H9 (cell line): ENCODE data around the gene ZMIZ1. TPM values are rescaled to one million over a fixed set of nuclear protein-coding genes. Genes with fewer than 3 reads are reported as not detected.

Experiments used
- DNase-seq: peaks from one replicate; pipeline ENCODE4 v3.0.0-alpha.2; 2017
- H2AFZ ChIP-seq: one replicate; pipeline ENCODE4 v1.6.1; 2013; ENCODE audit warnings: mild to moderate bottlenecking, low read length, control low read depth, moderate library complexity
- H2AK5ac ChIP-seq: 2 replicates; pipeline ENCODE4 v1.6.1; 2013; ENCODE audit warnings: low read length, control low read depth, mixed read lengths; ENCODE audit not compliant: insufficient read length
- H2BK120ac ChIP-seq: one replicate; pipeline ENCODE4 v1.6.1; 2013; ENCODE audit warnings: low read depth, mild to moderate bottlenecking, low read length, control low read depth, inconsistent platforms; ENCODE audit not compliant: poor library complexity, severe bottlenecking
- H2BK12ac ChIP-seq: 2 replicates; pipeline ENCODE4 v1.6.1; 2013; ENCODE audit warnings: low read length, control low read depth, mixed read lengths, low read depth; ENCODE audit not compliant: insufficient read length
- H2BK15ac ChIP-seq: 2 replicates; pipeline ENCODE4 v1.6.1; 2013; ENCODE audit warnings: low read depth, low read length, control low read depth
- H2BK20ac ChIP-seq: one replicate; pipeline ENCODE4 v1.6.1; 2013; ENCODE audit warnings: low read depth, mild to moderate bottlenecking, low read length, control low read depth, inconsistent platforms; ENCODE audit not compliant: poor library complexity, severe bottlenecking
- H2BK5ac ChIP-seq: 2 replicates; pipeline ENCODE4 v1.6.1; 2013; ENCODE audit warnings: low read length, control low read depth, mixed read lengths; ENCODE audit not compliant: insufficient read length
- H3K14ac ChIP-seq: 2 replicates; pipeline ENCODE4 v1.6.1; 2013; ENCODE audit warnings: low read length, control low read depth; ENCODE audit not compliant: insufficient read depth
- H3K18ac ChIP-seq: 2 replicates; pipeline ENCODE4 v1.6.1; 2013; ENCODE audit warnings: low read depth, mild to moderate bottlenecking, mixed read lengths, low read length, control low read depth; ENCODE audit not compliant: insufficient read length
- H3K23ac ChIP-seq: 2 replicates; pipeline ENCODE4 v1.6.1; 2013; ENCODE audit warnings: low read length, control low read depth, mixed read lengths, low read depth; ENCODE audit not compliant: insufficient read length
- H3K23me2 ChIP-seq: 2 replicates; pipeline ENCODE4 v1.6.1; 2013; ENCODE audit warnings: low read depth, mild to moderate bottlenecking, mixed read lengths, low read length, control low read depth; ENCODE audit not compliant: insufficient read length, poor library complexity, severe bottlenecking
- H3K27ac ChIP-seq: 2 replicates; pipeline ENCODE4 v1.5.1; 2013; ENCODE audit warnings: low read length, control low read depth, mixed read lengths, low read depth; ENCODE audit not compliant: insufficient read length
- H3K27me3 ChIP-seq: 2 replicates; pipeline ENCODE4 v1.6.1; 2013; ENCODE audit warnings: low read length, control low read depth, inconsistent platforms; ENCODE audit not compliant: insufficient read depth
- H3K4ac ChIP-seq: 2 replicates; pipeline ENCODE4 v1.6.1; 2013; ENCODE audit warnings: low read depth, mild to moderate bottlenecking, control low read depth, inconsistent platforms, low read length, moderate library complexity
- H3K4me1 ChIP-seq: 2 replicates; pipeline ENCODE4 v1.6.1; 2013; ENCODE audit warnings: low read length, control low read depth, inconsistent platforms; ENCODE audit not compliant: insufficient read depth
- H3K4me2 ChIP-seq: 2 replicates; pipeline ENCODE4 v1.6.1; 2013; ENCODE audit warnings: low read length, control low read depth, mixed read lengths; ENCODE audit not compliant: insufficient read length, insufficient read depth
- H3K56ac ChIP-seq: 2 replicates; pipeline ENCODE4 v1.6.1; 2013; ENCODE audit warnings: low read depth, mild to moderate bottlenecking, mixed read lengths, low read length, control low read depth; ENCODE audit not compliant: insufficient read length
- H3K79me1 ChIP-seq: 2 replicates; pipeline ENCODE4 v1.6.1; 2013; ENCODE audit warnings: low read depth, mild to moderate bottlenecking, moderate library complexity, low read length, control low read depth, inconsistent platforms; ENCODE audit not compliant: insufficient read depth, poor library complexity, severe bottlenecking
- H3K79me2 ChIP-seq: 2 replicates; pipeline ENCODE4 v1.6.1; 2013; ENCODE audit warnings: low read length, control low read depth, inconsistent platforms; ENCODE audit not compliant: insufficient read depth
- H3K9ac ChIP-seq: 2 replicates; pipeline ENCODE4 v1.6.1; 2013; ENCODE audit warnings: low read length, control low read depth, mixed read lengths; ENCODE audit not compliant: insufficient read length; ENCODE audit errors: extremely low read depth
- H3K9me3 ChIP-seq: one replicate; pipeline ENCODE4 v1.6.1; 2013; ENCODE audit warnings: low read depth, low read length, inconsistent platforms; ENCODE audit not compliant: control insufficient read depth
- H3T11ph ChIP-seq: one replicate; pipeline ENCODE4 v1.6.1; 2013; ENCODE audit warnings: mild to moderate bottlenecking, low read length, control low read depth, inconsistent platforms
- H4K20me1 ChIP-seq: one replicate; pipeline ENCODE4 v1.6.1; 2013; ENCODE audit not compliant: control insufficient read depth, insufficient read length, insufficient read depth
- H4K5ac ChIP-seq: 2 replicates; pipeline ENCODE4 v1.6.1; 2013; ENCODE audit warnings: low read depth, mild to moderate bottlenecking, mixed read lengths, low read length, control low read depth; ENCODE audit not compliant: insufficient read length
- H4K8ac ChIP-seq: replicated peaks from 2 replicates; pipeline ENCODE4 v1.6.1; 2013; ENCODE audit warnings: low read length, control low read depth, mixed read lengths, low read depth; ENCODE audit not compliant: insufficient read length
- H4K91ac ChIP-seq: 2 replicates; pipeline ENCODE4 v1.6.1; 2013; ENCODE audit warnings: low read depth, mild to moderate bottlenecking, moderate library complexity, mixed read lengths, low read length, control low read depth; ENCODE audit not compliant: insufficient read length
- H3K27ac Mint-ChIP-seq, 3 experiments: 2 replicates in 2 of 3; 3 replicates in 1 of 3; pipeline ENCODE4 v1.8.0; 2020 to 2021; ENCODE audit warnings: mixed read lengths in 3 of 3, mild to moderate bottlenecking in 1 of 3, moderate library complexity in 1 of 3
- H3K27me3 Mint-ChIP-seq: 2 replicates; pipeline ENCODE4 v1.8.0; 2021; ENCODE audit warnings: low read depth, mild to moderate bottlenecking, moderate library complexity, mixed read lengths
- H3K36me3 Mint-ChIP-seq, 3 experiments: 2 replicates in 2 of 3; 3 replicates in 1 of 3; pipeline ENCODE4 v1.8.0; 2020 to 2021; ENCODE audit warnings: low read depth in 3 of 3, mixed read lengths in 3 of 3; ENCODE audit not compliant: insufficient read depth in 1 of 3
- H3K4me1 Mint-ChIP-seq, 2 experiments: 2 replicates each; pipeline ENCODE4 v1.8.0; 2020; ENCODE audit warnings: mixed read lengths in 2 of 2
- H3K4me3 Mint-ChIP-seq, 2 experiments: 2 replicates in 1 of 2; 3 replicates in 1 of 2; pipeline ENCODE4 v1.8.0; 2020 to 2021; ENCODE audit warnings: mild to moderate bottlenecking in 2 of 2, mixed read lengths in 2 of 2, moderate library complexity in 1 of 2
- H3K9me3 Mint-ChIP-seq, 2 experiments: 2 replicates in 1 of 2; 3 replicates in 1 of 2; pipeline ENCODE4 v1.8.0; 2020; ENCODE audit warnings: mild to moderate bottlenecking in 2 of 2, mixed read lengths in 2 of 2, moderate library complexity in 1 of 2
- WGBS: extraction: QIAGEN DNeasy Blood & Tissue Kit; methylation state at CpG from one replicate; pipeline ENCODE4 v1.1.7; 2013; ENCODE audit warnings: missing lambda C conversion rate, low lambda C conversion rate, mixed read lengths; ENCODE audit not compliant: insufficient read length; ENCODE audit errors: extremely low coverage; 5-methylcytosine and 5-hydroxymethylcytosine counted together
- total RNA-seq: library from RNA; stranded (reverse); gene quantifications from 2 replicates; pipeline ENCODE4 v1.2.1, GENCODE V29; 2021
- TF ChIP-seq, protein P1 (sequence below): fragments of 200-600 bp; sonication (generic); conservative IDR thresholded peaks from 3 replicates; pipeline ENCODE4 v1.8.0; 2021; ENCODE audit warnings: antibody characterized with exemption, mild to moderate bottlenecking

Gene ZMIZ1
- total RNA-seq, 1 experiment from 2014 or later, result 36.9 TPM

DNA sequence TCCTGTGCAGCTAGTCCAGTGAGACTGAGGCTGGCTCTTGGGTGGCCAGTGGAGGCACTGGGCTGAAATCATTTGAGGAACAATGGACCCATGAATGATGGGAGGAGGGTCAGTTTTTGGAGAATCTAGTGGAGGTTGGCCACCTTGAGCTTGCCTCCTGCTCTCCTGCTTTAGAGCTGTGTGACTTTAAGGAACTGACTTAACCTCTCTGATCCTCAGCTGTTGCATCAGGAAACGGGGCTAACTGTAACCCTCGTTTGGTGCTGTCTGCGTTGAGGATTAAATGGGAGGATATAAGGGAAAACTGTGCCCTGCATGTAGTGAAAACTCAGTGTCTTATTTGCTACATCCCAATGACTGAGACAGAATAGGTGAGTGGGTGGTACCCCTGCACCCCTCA is 163.1 kb downstream of the ZMIZ1 start:
- no peaks in the 10 kb centered on the region for H3K9me3 ChIP-seq
- H2BK12ac ChIP-seq, result no peak overlapping the region
- H3K9ac ChIP-seq, result no peak overlapping the region
- H3K9me3 Mint-ChIP-seq, result no peaks in the 10 kb centered on the region
- H2AK5ac ChIP-seq, result no peak overlapping the region
- no peak overlapping the region for H3K4me2 ChIP-seq
- no peak overlapping the region for H2BK20ac ChIP-seq
- no peak overlapping the region for H3K4me3 Mint-ChIP-seq
- no peak overlapping the region for H4K91ac ChIP-seq
- H3K4me1 Mint-ChIP-seq, result peaks cover 39 to 47% of the 10 kb centered on the region in 2 experiments
- H4K8ac ChIP-seq, result no peak overlapping the region
- no peak overlapping the region for H4K5ac ChIP-seq
- no peak overlapping the region for H2BK5ac ChIP-seq
- H3K14ac ChIP-seq, result no peak overlapping the region
- H3K27ac ChIP-seq, result no peak overlapping the region
- H3K27me3 ChIP-seq, result peaks cover 11% of the 10 kb centered on the region; the same call in 1 of the 2 replicates
- no peak overlapping the region for H2BK15ac ChIP-seq
- peaks cover 7 to 16% (median 16%) of the 10 kb centered on the region in 3 experiments; a peak in 6 of 7 replicates for H3K36me3 Mint-ChIP-seq
- no peak overlapping the region for H3K4ac ChIP-seq
- no CpG with 5 or more reads among the region's 3 CpGs for WGBS
- no peak overlapping the region for H3K56ac ChIP-seq
- H3K23ac ChIP-seq, result no peak overlapping the region
- TF ChIP-seq, protein P1, sequence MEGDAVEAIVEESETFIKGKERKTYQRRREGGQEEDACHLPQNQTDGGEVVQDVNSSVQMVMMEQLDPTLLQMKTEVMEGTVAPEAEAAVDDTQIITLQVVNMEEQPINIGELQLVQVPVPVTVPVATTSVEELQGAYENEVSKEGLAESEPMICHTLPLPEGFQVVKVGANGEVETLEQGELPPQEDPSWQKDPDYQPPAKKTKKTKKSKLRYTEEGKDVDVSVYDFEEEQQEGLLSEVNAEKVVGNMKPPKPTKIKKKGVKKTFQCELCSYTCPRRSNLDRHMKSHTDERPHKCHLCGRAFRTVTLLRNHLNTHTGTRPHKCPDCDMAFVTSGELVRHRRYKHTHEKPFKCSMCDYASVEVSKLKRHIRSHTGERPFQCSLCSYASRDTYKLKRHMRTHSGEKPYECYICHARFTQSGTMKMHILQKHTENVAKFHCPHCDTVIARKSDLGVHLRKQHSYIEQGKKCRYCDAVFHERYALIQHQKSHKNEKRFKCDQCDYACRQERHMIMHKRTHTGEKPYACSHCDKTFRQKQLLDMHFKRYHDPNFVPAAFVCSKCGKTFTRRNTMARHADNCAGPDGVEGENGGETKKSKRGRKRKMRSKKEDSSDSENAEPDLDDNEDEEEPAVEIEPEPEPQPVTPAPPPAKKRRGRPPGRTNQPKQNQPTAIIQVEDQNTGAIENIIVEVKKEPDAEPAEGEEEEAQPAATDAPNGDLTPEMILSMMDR, result no peak
- no peaks in the 10 kb centered on the region for H3K79me2 ChIP-seq
- no peak overlapping the region for H3K27ac Mint-ChIP-seq
- no peaks in the 10 kb centered on the region for H4K20me1 ChIP-seq
- H3K4me1 ChIP-seq, result peaks cover 5% of the 10 kb centered on the region; the same call in 1 of the 2 replicates
- DNase-seq, result no peak
- H3K27me3 Mint-ChIP-seq, result peaks cover 49% of the 10 kb centered on the region
- no peak overlapping the region for H2BK120ac ChIP-seq
- H3T11ph ChIP-seq, result no peak overlapping the region
- H3K18ac ChIP-seq, result no peak overlapping the region
- H3K79me1 ChIP-seq, result no peaks in the 10 kb centered on the region
- H3K23me2 ChIP-seq, result no peaks in the 10 kb centered on the region
- H2AFZ ChIP-seq, result no peak overlapping the region
